HUES48 (cell line): ENCODE data around the gene ZNF358.

Experiments used
- H3K27ac ChIP-seq: one replicate; pipeline ENCODE4 v1.7.0; 2013; ENCODE audit warnings: low read depth, low read length, inconsistent platforms
- H3K27me3 ChIP-seq: 2 replicates; pipeline ENCODE4 v1.6.1; 2013; ENCODE audit warnings: mild to moderate bottlenecking, low read length; ENCODE audit not compliant: control insufficient read depth, insufficient read depth
- H3K36me3 ChIP-seq: 2 replicates; pipeline ENCODE4 v1.6.1; 2013; ENCODE audit warnings: low read length; ENCODE audit not compliant: control insufficient read depth, insufficient read depth
- H3K4me1 ChIP-seq: 2 replicates; pipeline ENCODE4 v1.6.1; 2013; ENCODE audit warnings: mild to moderate bottlenecking, low read length; ENCODE audit not compliant: control insufficient read depth, insufficient read depth
- H3K4me3 ChIP-seq: 2 replicates; pipeline ENCODE4 v1.5.1; 2013; ENCODE audit warnings: mild to moderate bottlenecking, low read depth, low read length
- H3K9ac ChIP-seq: 2 replicates; pipeline ENCODE4 v1.6.1; 2013; ENCODE audit warnings: mild to moderate bottlenecking, low read depth, low read length, moderate library complexity
- H3K9me3 ChIP-seq: 2 replicates; pipeline ENCODE4 v1.6.1; 2013; ENCODE audit warnings: low read length; ENCODE audit not compliant: control insufficient read depth, insufficient read depth

Gene ZNF358

DNA sequence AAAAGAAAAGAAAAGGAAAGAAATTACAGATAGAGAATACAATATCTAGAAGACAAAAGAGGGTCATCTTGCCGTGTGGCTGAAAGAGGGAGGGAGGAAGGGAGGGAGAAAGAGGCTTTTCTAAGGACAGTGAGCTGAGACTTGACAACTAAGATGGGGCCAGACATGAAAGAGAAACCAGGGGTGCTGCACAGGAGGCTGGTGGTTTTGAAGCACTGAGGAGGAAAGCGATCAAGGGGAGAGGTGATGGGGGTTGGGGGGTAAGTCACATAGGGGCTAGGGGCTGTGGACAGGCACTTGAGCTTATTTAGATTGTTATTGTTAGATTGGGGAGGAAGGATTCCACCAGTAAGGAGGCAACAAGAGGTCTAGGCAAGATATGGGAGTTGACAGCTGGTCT, 36.9 kb downstream of the ZNF358 start:
- H3K4me1 ChIP-seq: peaks cover 6% of the 10 kb centered on the region; the same call in 1 of the 2 replicates
- H3K27ac ChIP-seq: no peak overlapping the region
- no peak overlapping the region for H3K9ac ChIP-seq
- H3K36me3 ChIP-seq: peaks cover 28% of the 10 kb centered on the region
- H3K27me3 ChIP-seq: no peaks in the 10 kb centered on the region
- H3K4me3 ChIP-seq: no peak overlapping the region
- H3K9me3 ChIP-seq: no peaks in the 10 kb centered on the region

DNA sequence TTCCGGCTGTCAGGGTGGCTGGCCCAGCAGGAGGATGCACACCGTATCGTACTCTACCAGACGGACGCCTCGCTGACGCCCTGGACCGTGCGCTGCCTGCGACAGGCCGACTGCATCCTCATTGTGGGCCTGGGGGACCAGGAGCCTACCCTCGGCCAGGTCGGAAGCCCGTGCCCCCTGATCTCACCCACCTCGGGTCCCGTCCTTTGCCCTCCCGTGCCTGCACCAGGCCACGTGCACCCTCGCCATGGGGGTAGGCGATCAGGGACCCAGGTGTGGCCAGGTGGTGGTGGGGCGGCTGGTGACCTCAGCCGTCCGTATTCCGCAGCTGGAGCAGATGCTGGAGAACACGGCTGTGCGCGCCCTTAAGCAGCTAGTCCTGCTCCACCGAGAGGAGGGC, 38.7 kb downstream of the ZNF358 start:
- no peak overlapping the region for H3K9ac ChIP-seq
- H3K27me3 ChIP-seq: no peaks in the 10 kb centered on the region
- peak overlapping the region; percentile 64; the same call in 1 of the 2 replicates for H3K4me3 ChIP-seq
- no peak overlapping the region for H3K27ac ChIP-seq
- H3K36me3 ChIP-seq: peaks cover 45% of the 10 kb centered on the region
- H3K4me1 ChIP-seq: peaks cover 6% of the 10 kb centered on the region; the same call in 1 of the 2 replicates
- no peaks in the 10 kb centered on the region for H3K9me3 ChIP-seq

DNA sequence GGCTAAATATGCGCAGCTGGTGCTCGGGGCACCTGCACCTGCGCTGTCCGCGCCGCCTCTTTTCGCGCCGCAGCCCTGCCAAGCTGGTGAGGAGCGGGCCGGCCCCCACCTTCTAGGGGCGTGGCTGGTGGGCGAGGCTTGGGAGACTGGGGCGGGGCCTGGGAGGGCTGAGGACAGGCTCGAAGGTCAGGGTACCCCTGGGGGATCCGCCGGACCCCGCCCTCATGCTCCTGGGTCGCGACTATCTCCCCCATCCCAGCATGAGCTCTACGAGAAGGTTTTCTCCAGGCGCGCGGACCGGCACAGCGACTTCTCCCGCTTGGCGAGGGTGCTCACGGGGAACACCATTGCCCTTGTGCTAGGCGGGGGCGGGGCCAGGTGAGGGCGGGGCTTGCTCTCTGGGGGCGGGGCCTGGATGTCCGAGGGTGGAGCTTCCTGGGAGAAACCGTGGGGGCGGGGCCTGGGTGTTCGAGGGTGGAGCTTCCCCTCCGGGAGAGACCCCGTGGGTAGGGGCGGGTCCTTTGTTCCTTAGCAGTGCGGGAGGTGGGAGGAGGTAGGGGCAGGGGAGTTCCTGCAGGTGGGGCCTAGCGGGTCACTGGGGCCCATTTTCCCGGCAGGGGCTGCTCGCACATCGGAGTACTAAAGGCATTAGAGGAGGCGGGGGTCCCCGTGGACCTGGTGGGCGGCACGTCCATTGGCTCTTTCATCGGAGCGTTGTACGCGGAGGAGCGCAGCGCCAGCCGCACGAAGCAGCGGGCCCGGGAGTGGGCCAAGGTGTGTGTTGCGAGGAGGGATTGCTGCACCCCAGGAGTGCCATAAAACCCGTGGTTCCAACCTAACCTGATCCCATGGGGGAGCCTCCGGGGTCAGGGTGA, 39.3 kb downstream of the ZNF358 start:
- peaks cover 6% of the 10 kb centered on the region; the same call in 1 of the 2 replicates for H3K4me1 ChIP-seq
- no peaks in the 10 kb centered on the region for H3K27me3 ChIP-seq
- no peak overlapping the region for H3K9ac ChIP-seq
- H3K4me3 ChIP-seq: peak overlapping the region; percentile 64; the same call in 1 of the 2 replicates
- H3K9me3 ChIP-seq: no peaks in the 10 kb centered on the region
- no peak overlapping the region for H3K27ac ChIP-seq
- H3K36me3 ChIP-seq: peaks cover 48% of the 10 kb centered on the region

DNA sequence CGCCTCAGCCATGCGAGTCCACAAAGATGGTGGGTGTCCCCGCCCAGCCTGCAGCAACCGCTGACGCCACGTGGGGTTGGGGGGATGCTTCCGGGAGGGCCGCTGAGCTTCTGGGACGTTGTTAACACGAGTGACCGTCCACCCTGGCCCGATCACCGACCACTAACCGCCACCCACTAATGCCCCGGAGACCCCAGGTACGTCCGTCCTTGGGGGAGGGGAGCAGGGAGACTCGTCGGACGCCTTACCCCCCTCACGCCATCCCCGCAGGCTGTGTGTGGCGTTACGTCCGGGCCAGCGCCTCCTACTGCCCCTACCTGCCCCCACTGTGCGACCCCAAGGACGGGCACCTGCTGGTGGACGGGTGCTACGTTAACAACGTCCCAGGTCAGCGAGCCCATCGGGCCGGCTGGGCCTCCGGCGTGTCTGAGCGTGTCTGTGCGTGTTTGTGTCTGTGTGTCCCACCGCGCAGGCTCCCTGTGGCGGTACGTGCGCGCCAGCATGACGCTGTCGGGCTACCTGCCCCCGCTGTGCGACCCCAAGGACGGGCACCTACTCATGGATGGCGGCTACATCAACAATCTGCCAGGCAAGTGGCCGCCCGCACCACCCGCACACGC, 40.9 kb downstream of the ZNF358 start:
- Histone ChIP-seq H3K4me3 (no peak overlapping the region), H3K27ac (no peak overlapping the region), H3K4me1 (no peaks in the 10 kb centered on the region; the same call in 1 of the 2 replicates), H3K9ac (no peak overlapping the region), H3K36me3 (peaks cover 54% of the 10 kb centered on the region), H3K9me3 (no peaks in the 10 kb centered on the region), H3K27me3 (no peaks in the 10 kb centered on the region)

DNA sequence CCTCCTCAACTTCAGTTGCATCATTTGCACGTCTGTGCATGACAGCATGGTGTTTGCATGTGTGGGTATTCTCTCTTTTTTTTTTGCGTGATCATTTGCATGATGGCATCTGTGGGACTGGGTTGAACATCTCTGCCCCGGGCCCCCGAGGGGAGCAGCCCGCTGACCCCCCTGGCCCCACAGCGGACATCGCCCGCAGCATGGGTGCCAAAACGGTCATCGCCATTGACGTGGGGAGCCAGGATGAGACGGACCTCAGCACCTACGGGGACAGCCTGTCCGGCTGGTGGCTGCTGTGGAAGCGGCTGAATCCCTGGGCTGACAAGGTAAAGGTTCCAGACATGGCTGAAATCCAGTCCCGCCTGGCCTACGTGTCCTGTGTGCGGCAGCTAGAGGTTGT, 42.8 kb downstream of the ZNF358 start:
- Histone ChIP-seq H3K36me3 (peaks cover 49% of the 10 kb centered on the region), H3K4me1 (no peaks in the 10 kb centered on the region; the same call in 1 of the 2 replicates), H3K4me3 (no peak overlapping the region), H3K27ac (no peak overlapping the region), H3K9me3 (no peaks in the 10 kb centered on the region), H3K9ac (no peak overlapping the region), H3K27me3 (no peaks in the 10 kb centered on the region)

DNA sequence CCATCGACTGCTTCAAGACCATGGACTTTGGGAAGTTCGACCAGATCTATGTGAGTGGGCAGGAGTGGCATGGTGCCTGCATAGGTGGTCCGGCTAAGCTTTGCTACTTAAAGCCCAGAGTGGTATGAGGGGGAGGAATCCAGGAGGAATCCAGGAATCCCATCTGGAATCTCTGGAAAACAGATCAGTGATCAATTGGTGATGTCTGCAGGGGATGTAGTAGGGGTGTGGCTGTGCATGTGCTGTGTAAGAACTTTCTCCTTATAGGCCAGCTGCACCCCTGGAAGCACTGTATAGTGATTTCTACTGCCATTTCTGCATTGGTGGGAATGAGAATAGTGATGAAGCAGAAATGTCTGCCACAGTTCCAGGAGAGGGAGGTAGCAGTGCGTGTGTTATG, 43.2 kb downstream of the ZNF358 start:
- Histone ChIP-seq H3K9ac (no peak overlapping the region), H3K36me3 (peaks cover 48% of the 10 kb centered on the region), H3K27ac (no peak overlapping the region), H3K4me1 (no peaks in the 10 kb centered on the region; the same call in 1 of the 2 replicates), H3K27me3 (no peaks in the 10 kb centered on the region), H3K9me3 (no peaks in the 10 kb centered on the region), H3K4me3 (no peak overlapping the region)

DNA sequence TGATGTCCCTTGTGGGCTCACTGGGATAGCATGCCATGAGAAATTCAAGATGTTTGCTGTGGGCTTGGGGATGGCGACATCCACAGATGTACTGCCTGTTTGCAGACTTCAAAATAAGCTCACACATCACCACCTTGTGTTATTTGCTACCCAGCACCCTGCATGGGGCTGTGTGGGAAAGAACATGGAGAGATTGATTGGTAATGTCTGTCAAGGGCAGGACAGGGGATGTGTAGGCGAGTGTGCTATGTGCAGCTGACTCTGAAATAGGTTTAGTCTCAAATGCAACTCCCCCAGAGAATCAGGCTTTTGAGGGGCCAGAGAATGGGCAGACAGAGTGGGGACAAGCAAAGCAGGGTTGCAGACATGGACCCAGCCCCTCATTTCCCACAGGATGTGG, 44.4 kb downstream of the ZNF358 start:
- no peak overlapping the region for H3K4me3 ChIP-seq
- H3K36me3 ChIP-seq: peaks cover 42% of the 10 kb centered on the region
- no peaks in the 10 kb centered on the region; the same call in 1 of the 2 replicates for H3K4me1 ChIP-seq
- H3K27ac ChIP-seq: no peak overlapping the region
- no peaks in the 10 kb centered on the region for H3K27me3 ChIP-seq
- H3K9me3 ChIP-seq: no peaks in the 10 kb centered on the region
- no peak overlapping the region for H3K9ac ChIP-seq

DNA sequence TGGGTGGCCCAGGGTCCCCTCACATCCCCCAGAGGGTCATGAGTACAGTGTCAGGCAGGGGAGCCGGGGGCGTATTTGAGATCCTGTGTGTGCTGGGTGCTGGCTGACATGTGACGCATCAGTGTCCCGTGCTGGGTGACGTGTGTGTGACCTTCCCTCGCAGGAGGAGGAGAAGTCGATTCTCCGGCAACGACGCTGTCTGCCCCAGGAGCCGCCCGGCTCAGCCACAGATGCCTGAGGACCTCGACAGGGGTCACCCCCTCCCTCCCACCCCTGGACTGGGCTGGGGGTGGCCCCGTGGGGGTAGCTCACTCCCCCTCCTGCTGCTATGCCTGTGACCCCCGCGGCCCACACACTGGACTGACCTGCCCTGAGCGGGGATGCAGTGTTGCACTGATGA, 45.4 kb downstream of the ZNF358 start:
- no peaks in the 10 kb centered on the region for H3K4me1 ChIP-seq
- no peak overlapping the region for H3K27ac ChIP-seq
- H3K9ac ChIP-seq: no peak overlapping the region
- H3K36me3 ChIP-seq: peaks cover 39% of the 10 kb centered on the region
- H3K9me3 ChIP-seq: no peaks in the 10 kb centered on the region
- no peaks in the 10 kb centered on the region for H3K27me3 ChIP-seq
- no peak overlapping the region for H3K4me3 ChIP-seq

DNA sequence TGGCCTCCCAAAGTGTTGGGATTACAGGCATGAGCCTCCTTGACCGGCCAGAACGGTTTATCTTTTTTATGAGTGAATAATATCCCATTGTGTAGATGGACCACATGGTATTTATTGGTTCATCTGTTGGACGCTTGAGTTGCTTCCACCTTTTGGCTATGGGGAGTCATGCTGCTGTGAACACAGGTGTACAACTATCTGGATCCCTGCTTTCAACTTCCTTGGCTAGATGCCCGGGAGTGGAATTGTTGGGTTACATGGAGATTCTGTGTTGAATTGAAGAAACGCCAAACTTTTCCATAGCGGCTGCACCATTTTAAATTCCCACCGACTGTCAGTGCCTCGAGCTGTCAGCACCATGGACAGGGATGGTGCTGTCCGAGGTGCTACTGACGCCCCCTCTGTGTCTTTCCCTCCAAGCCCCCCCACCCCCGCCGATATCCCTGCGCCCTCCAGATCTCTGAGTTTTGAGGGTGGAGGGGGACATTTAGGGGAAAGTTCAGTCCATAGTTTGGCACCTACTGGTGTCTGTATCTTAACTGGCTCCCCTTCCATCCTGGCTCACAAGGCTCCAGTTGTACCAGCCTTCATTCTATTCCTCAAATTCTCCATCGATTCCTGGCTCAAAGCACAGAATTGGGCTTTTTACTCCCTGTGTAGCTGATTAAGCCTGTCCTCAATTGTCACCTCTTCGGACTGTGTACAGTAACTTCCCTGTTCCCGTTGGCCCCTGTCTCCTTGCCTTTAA, 46.9 kb downstream of the ZNF358 start:
- Histone ChIP-seq H3K4me3 (no peak overlapping the region), H3K27me3 (no peaks in the 10 kb centered on the region), H3K4me1 (no peaks in the 10 kb centered on the region), H3K9ac (no peak overlapping the region), H3K9me3 (no peaks in the 10 kb centered on the region), H3K36me3 (peaks cover 26% of the 10 kb centered on the region), H3K27ac (no peak overlapping the region)

DNA sequence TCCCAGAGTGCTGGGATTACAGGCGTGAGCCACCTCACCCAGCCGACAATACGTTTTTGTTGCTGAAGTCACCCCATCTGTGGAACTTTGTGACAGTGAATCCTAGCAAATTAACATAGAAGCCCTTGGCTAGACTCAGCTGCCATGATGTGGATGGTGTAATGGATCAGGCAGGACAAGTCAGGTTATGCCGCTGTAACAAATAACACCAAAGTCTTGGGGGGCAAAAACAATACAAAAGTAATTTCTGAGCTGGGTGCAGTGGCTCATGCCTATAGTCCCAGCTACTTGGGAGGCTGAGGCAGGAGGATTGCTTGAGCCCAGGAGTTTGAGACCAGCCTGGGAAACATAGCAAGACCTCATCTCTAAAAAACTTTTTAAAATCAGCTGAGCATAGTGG, 49.0 kb downstream of the ZNF358 start:
- Histone ChIP-seq H3K4me1 (no peaks in the 10 kb centered on the region), H3K9me3 (no peaks in the 10 kb centered on the region), H3K36me3 (peaks cover 8% of the 10 kb centered on the region; the same call in 1 of the 2 replicates), H3K9ac (no peak overlapping the region), H3K4me3 (no peak overlapping the region), H3K27me3 (no peaks in the 10 kb centered on the region), H3K27ac (no peak overlapping the region)
